GM18508 (cell line): ENCODE measurements around the gene PPP2R2B.
"Not testable (repeated sequence)": the region's sequence is repeated elsewhere in the genome, so short reads cannot be mapped to it uniquely, and the experiment has no call there.

Source experiments
- ATAC-seq: cut with Tn5 transposase; IDR thresholded peaks from one replicate; pipeline ENCODE4 v1.9.1; 2021; ENCODE audit warnings: moderate number of reproducible peaks; ENCODE audit not compliant: insufficient read depth, unreplicated experiment

The PPP2R2B gene

GRCh38 chr5:146574713-146575112 is 303.8 kb downstream of the PPP2R2B start:
- ATAC-seq: no peak

GRCh38 chr5:146568161-146568560 is 310.4 kb downstream of the PPP2R2B start:
- no peak for ATAC-seq

- ATAC-seq: peak; percentile 94
These were observed 312.7 kb downstream of the PPP2R2B start for GRCh38 chr5:146565764-146566367.

- no peak for ATAC-seq
These were observed 314.4 kb downstream of the PPP2R2B start for GRCh38 chr5:146564007-146564762.

GRCh38 chr5:146562461-146562860 is 316.1 kb downstream of the PPP2R2B start:
- no peak for ATAC-seq

GRCh38 chr5:146561711-146562110 is 316.8 kb downstream of the PPP2R2B start:
- ATAC-seq: no peak

GRCh38 chr5:146560205-146560812 is 318.2 kb downstream of the PPP2R2B start:
- ATAC-seq: no peak

- not testable (repeated sequence) for ATAC-seq
These were observed 321.7 kb downstream of the PPP2R2B start for GRCh38 chr5:146556884-146557283.

- ATAC-seq: no peak
These were observed 325.1 kb downstream of the PPP2R2B start for GRCh38 chr5:146553446-146553845.

- no peak for ATAC-seq
These were observed 328.9 kb downstream of the PPP2R2B start for GRCh38 chr5:146549615-146550014.

GRCh38 chr5:146548781-146549449 is 329.6 kb downstream of the PPP2R2B start:
- no peak for ATAC-seq

- no peak for ATAC-seq
These were observed 334.3 kb downstream of the PPP2R2B start for GRCh38 chr5:146544232-146544631.

- ATAC-seq: peak; percentile 95
These were observed 336.4 kb downstream of the PPP2R2B start for GRCh38 chr5:146541958-146542849.

- no peak for ATAC-seq
These were observed 338.1 kb downstream of the PPP2R2B start for GRCh38 chr5:146540414-146540813.

- ATAC-seq: no peak
These were observed 338.6 kb downstream of the PPP2R2B start for GRCh38 chr5:146539973-146540372.

GRCh38 chr5:146538432-146538831 is 340.1 kb downstream of the PPP2R2B start:
- no peak for ATAC-seq

- no peak for ATAC-seq
These were observed 344.7 kb downstream of the PPP2R2B start for GRCh38 chr5:146533882-146534281.

- ATAC-seq: peak; percentile 94
These were observed 345.2 kb downstream of the PPP2R2B start for GRCh38 chr5:146533260-146533857.
